GM21619 (cell line): Measurements from ENCODE around the gene POLD2.
"Not testable (repeated sequence)": the region's sequence is repeated elsewhere in the genome, so short reads cannot be mapped to it uniquely, and the experiment has no call there.

Experiments used
- ATAC-seq: cut with Tn5 transposase; IDR thresholded peaks from one replicate; pipeline ENCODE4 v1.9.1; 2021; ENCODE audit not compliant: unreplicated experiment

POLD2 gene

GRCh38 chr7:44123190-44124003, at the start of gene POLD2:
Gene POLD2 (minus strand): TSS chr7:44123548. CDS start chr7:44122053, 1,495 bp downstream.
- peak; percentile 99 for ATAC-seq

DNA sequence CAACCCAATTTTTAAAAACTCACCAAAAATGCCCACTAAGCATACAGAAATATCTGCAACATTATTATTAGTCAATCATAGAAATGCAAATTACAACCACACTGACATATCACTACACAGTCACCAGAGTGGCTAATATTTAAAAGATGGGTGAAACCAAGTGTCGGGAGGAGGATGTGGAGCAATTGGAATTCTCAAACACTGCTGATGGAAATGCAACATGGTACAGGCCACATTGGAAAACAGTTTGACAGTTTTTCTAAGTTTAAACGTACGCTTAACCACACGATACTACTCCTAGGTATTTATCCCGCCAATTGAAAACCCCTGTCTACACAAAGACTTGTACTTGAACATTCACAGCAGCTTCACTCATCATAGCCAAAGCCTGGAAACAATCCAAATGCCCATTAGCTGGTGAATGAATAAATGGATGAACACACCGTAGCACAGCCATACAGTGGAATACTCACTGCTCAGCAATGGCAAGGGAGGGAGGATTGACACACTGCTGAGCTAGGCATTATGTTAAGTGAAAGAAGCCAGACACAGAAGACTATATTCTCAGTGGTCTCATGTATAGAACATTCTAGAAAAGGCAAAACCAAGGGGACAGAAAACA, 49.6 kb upstream of the POLD2 start:
- no peak for ATAC-seq

DNA sequence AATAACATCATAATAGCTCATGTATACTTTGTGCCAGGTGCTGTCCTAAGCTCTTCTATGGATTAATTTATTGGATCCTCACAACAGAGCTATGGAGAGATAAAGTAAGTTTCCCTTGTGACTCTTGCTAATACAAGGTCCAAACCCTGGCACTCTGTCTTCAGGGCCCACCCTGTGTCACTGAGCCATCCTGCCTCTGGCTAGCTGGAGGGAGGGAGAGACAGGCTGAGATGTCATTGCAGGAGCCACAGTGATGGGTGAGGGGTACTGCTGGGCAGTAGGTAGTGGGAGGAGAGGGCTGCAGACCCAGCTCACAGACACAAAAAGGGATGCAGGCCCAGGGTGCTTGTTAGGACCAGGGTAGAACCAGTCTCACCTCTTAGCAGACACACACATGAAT, 49.0 kb upstream of the POLD2 start:
- ATAC-seq = no peak

DNA sequence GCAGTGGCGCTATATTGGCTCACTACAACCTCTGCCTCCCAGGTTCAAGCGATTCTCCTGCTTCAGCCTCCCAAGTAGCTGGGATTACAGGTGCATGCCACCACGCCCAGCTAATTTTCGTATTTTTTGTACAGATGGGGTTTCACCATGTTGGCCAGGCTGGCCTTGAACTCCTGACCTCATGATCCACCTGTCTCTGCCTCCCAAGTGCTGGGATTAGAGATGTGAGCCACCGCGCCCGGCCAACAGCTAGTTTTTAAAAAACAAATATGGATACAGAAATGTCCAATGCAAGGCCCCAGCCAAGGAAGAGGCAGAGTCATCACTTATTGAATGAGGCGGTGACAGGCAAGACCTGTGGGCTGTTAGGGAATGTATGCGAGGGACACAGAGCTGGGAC, 48.6 kb upstream of the POLD2 start:
- ATAC-seq = not testable (repeated sequence)

- ATAC-seq = no peak
Measured at GRCh38 chr7:44167920-44168319, 44.6 kb upstream of the POLD2 start.

DNA sequence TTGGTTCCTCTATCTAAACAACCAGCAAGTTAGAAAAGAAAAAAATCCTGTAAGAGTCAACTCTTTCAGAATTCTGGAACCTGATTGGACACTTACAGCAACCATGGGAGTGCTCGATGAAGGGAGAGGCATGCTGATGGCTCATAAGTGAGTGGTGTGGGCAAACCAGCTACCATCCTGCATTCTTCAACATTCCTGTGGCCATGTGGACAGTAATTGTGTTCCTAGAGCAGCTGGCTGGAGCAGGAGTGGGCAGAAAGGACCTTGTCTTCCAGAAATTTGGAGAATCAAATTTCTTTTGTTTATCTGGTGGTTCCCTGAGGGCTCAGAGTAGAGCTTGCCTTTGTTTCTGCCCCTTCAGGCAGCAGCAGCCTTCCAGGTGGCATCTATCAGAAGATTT, 40.2 kb upstream of the POLD2 start:
- no peak for ATAC-seq

DNA sequence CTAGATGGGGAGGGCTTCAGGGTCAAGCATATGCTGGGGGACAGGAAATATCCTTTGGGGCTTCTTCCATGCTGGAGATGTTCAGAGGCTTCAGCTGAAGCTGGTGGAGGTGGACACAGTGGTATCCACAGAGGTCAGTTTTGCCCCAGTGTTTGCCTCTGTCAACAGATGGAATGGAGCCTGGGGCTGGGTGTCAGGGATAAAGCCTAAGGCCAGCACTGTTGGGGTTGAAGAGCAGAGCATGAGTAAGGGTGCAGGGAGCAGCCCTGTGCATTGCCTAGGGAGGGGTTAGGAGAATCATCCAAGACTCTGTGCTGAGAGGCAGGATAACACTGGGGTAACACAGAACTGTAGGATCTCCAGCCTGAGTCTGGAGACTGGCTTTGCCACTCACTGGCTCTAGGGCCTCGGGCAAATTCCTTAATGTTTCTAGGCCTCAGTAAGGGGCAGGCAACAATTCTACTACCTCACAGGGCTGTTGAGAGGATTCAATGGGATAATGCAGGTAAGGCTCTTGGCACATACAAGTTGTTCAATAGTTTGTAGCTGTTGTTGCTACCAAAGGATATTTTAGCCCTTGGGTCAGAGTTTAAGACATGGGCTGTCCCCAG, 39.5 kb upstream of the POLD2 start:
- ATAC-seq = no peak

DNA sequence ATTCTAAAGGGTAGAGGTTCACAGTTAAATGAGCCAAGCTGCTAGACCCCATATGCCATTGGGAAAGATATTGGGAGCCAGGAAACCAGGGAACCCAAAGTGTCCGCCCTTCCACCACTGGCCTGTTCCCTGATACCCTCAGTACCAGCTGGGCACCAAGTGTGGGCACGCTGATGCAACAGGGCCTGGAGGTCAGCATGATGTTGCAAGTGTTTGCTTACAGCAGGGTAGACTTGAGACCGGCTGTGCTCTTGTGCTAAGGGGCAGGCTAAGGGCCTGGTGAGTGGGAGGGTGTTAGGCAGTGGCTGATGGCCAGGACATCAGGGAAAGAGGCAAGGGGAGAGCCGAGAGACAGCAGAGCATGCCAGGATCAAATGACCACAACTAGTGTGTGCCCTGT, 38.8 kb upstream of the POLD2 start:
- no peak for ATAC-seq

DNA sequence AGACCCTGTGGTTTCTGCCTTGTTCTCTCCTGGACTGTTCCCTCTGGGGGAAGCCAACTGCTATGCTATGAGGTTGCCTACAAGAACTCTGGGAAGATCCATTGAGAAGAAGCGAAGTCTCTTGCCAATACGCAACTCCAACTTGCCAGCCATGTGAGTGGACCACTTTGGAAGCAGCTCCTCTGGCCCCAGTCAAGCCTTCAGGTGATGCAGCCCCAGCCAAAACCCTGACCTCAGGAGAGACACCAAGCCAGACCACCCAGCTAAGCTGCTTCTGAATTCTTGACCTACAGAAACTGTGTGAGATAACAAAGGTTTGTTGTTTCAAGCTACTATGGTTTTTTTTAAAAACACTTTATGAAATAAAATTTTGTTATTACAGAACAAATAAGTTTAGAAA, 38.0 kb upstream of the POLD2 start:
- no peak for ATAC-seq

DNA sequence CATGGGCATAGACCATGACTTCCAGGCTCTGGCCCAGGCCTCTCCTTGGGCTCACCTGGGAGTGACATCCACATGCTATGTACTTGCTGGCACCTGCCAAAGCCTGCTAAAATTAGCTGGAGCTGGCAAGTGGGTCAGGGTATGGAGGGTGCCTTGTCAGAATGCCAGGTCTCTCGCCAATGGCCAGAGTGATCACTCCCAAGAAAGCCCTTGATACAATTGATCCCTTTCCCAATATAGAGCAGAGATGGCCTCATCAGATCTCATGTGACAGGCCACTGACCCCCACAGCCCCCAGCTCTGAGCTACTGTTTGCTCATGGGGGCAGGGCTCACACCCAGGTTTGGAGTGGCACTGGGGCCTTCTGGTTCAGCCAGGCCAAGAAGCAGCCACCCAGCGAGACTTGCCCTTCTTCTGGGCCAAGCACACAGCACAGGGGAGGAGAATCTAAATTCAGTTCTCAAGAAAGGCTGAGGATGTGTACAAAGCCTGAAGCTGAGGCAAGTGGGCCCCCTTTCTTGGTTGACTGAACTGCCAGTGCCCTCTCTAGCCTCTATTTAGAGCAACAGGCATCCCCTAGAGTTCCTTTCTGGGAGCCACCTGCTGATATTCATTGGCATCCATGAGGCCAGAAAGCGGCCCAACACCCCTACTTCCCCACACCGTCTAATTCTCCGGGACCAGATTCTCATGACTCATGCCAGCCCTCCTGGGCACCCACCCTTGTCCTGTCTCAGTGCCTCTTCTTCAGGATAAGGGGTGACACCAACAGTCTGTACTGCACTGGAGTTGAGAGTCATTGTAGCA, 36.7 kb upstream of the POLD2 start:
- no peak for ATAC-seq

- no peak for ATAC-seq
Measured at GRCh38 chr7:44158873-44159631, 35.7 kb upstream of the POLD2 start.

DNA sequence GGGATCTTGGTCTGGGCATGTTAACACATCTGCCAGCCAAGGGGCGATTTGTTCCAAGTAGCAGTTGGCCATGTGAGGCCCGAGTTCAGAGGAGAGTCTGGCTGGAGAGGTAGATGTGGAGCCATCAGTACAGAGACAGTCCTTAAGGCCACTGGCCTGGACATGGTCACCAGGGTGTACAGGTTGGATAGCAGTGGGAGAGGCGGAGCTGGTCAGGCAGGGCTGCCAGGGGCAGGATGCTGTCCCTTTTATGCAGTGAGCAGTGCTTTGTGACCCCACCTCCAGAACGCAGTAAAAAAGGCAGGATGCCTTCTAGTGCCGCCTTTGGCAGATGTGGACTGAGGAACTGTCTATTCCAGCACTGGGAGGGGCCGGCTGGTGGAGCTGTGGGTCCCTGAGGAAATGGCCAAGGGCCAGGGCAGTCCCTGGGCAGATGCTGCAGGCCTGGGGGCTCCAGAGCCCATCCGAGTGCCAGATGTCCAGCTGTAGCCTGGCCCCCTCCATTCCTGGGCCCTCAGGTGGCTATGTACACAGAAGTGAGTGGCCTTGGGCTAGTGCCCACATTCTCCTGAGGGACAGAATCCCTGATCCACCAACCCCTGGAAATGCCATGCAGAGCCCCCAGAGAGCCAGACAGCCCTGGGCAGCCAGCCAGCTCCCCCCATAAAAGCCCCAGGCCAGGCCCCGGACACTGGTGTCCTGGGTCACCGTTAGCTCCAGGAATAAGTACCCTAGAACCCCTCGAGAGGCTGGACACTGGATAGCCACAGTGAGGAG, 34.9 kb upstream of the POLD2 start:
- no peak for ATAC-seq

DNA sequence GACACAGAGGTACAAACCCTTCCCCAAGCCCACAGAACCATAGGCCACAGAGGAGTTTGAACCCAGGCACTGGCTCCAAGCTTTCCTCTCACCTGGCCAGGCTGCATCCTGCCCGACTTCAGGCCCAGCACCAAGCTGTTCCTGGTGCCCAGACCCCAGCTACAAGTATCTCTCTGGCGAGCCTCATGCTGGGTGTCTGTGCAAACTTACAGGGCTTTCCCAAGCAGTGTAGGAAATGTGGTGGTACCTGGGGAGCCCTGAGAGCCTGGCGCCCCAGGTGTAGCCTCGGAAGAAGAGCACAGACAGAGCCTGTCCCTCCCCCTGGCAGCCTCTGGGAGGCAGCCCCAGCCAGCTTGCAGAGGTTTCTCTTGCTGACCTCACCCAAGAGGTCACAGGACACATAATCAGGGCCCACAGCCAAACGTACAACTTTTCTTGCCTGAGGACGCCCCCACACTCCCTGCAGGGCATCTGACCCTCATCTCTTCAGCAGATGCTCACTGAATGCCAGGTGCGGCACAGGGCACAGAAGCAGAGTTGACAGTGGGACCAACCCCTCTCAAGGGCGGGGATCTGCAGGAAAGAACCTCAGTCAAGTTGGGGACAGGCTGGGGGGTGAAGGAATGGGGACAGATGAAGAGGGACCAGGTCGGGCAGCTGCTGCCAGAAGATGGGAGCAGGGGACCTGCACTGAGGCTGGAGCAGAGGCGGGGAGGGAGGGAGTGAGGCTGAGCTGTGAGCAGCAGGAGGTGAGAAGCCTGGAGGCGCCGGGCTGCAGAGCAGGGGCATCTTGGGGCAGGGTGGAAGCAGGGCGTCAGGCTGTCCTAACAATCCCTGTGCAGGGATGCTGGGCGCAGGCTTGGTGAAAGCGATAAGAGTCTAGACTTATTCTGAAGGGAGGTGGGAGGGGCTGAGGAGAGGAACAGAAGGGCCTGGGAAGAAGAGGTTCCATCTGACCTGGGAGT, 34.0 kb upstream of the POLD2 start:
- no peak for ATAC-seq

DNA sequence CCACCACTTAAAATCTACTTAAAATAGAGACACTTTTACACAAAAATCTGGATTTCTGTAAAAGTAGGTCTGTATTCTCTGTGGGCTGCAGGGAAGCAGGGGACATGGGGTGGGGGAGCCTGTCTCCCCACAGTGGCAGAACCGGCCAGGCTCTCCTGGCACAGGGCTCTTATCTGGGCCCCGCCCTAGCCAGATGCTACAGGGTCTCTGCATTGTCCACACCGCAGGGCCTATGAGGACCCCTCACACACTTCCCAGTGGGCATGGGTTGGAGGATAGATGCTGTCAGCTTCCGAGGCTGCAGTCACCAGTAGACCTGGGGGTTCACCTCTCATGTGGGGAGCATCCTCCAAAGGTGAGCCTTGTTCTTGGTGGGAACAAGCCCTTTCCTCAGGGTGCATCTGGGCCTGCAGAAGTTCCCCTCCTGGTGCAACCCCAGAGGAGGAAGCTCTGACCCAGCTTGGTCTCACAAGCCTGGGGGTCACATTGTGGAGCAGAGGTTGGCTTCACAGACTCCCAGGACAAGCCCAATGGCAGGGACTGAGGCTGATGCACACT, 33.2 kb upstream of the POLD2 start:
- ATAC-seq = no peak

DNA sequence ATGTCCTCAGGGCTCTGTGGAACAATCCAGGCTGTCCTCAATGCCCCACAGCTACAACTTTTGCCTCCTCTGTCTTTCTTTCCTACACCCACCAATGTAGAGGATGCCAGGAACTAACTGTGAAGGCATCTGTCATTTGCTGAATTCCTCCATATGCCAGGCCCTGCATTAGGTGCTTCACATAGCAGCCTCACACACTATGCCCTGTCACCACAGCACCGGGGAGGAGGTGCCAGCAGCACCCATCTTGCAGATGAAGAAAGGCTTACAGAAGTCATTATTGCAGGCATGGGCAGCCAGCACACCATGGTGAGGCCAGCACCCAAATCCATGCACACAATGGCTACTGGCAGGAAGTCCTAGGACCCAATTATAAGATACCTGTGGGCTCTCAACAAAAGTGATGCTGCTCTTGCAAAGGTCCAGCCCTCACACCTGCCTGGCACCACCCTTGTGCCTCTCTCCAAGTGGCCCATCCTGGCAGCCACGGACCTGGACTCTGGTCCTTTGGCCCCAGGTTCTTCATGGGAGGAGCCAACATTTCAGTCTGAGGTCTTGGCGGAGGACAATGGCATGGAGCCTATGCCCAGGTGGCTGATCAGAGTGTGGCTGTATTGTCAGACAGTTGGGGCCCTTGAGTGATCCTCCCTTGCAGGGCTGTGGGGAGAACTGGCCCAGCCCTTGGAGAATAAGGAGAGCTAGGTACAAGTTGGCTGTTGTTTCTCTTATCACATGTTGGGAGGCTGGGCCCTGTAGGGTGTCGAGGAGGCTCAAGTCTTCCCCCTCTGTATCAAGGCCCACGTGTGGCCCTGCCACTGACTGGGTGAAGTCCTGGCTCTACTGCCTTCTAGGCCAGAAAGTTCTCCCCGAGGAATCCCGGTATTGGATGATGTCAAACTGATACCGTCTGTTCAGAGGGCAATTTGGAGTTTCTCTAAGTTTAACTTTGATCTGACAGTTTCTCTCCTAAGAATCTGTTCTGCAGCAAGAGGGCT, 32.1 kb upstream of the POLD2 start:
- no peak for ATAC-seq

GRCh38 chr7:44154703-44155102, 31.4 kb upstream of the POLD2 start:
- ATAC-seq = no peak

DNA sequence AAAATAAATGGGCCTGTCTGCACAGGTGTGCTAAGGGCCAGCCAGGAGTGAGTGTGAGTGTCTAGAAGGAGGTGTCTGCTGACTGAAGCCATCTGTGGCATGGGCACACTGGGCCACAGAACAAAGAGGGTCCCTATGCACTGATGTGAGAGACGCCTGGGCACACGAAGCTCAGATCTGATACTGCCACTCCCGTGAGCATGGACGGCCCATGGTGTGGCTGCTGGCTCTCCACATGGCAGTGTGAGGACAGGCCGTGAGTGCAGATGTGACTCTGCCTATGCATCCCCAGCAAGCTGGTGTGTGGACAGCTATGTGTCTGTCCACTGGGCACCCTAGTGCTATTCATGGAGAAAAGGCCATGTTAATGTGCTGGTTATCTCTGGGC, 30.6 kb upstream of the POLD2 start:
- ATAC-seq = no peak
